GM12801 (cell line): ENCODE measurements around the gene PTMS.

Source experiments
- CTCF ChIP-seq: IDR thresholded peaks from one replicate; pipeline ENCODE4 v1.5.1; 2011; ENCODE audit warnings: control low read depth; ENCODE audit not compliant: insufficient read length; ENCODE audit errors: extremely low read depth

The PTMS gene

GRCh38 chr12:6757028-6757690 lies 9.0 kb upstream of the PTMS start:
- no peak for TF ChIP-seq CTCF

GRCh38 chr12:6758506-6759095 lies 7.6 kb upstream of the PTMS start:
- TF ChIP-seq CTCF: no peak

GRCh38 chr12:6759741-6760140 lies 6.4 kb upstream of the PTMS start:
- TF ChIP-seq CTCF: no peak

- no peak for TF ChIP-seq CTCF
Measured at GRCh38 chr12:6763380-6763779, 2.8 kb upstream of the PTMS start.

GRCh38 chr12:6764011-6764828 lies 1.9 kb upstream of the PTMS start:
- no peak for TF ChIP-seq CTCF

GRCh38 chr12:6765048-6765633 lies 1.0 kb upstream of the PTMS start:
- no peak for TF ChIP-seq CTCF

GRCh38 chr12:6766651-6767349 lies 637 bp downstream of the PTMS start:
- TF ChIP-seq CTCF: no peak
